Calu3 (cell line): ENCODE data around the gene DSCAML1. TPM values are rescaled to one million over a fixed set of nuclear protein-coding genes. Genes with fewer than 3 reads are reported as not detected.

Experiments
- BruUV-seq: library from RNA; stranded (reverse); fragments of 400-500 nt; replicated peaks from 2 replicates; lab custom pipeline; 2021; lab: Mats Ljungman, UMichigan
- CTCF ChIA-PET: fragments of 300-600 bp; sonication (Branson Sonifier 250); formaldehyde crosslinking; loops from one replicate; lab custom pipeline; 2022; ENCODE audit warnings: antibody characterized with exemption; lab: Charles Lee
- DNase-seq: peaks from one replicate; pipeline ENCODE4 v3.0.0; 2022
- H3K27ac Mint-ChIP-seq: one replicate; pipeline ENCODE4 v1.8.0; 2022; ENCODE audit warnings: mixed read lengths; ENCODE audit not compliant: unreplicated experiment
- H3K27me3 Mint-ChIP-seq: one replicate; pipeline ENCODE4 v1.8.0; 2022; ENCODE audit warnings: mixed read lengths; ENCODE audit not compliant: unreplicated experiment
- H3K36me3 Mint-ChIP-seq: one replicate; pipeline ENCODE4 v1.8.0; 2022; ENCODE audit warnings: mild to moderate bottlenecking, moderate library complexity, mixed read lengths; ENCODE audit not compliant: insufficient read depth, unreplicated experiment
- H3K4me1 Mint-ChIP-seq: one replicate; pipeline ENCODE4 v1.8.0; 2022; ENCODE audit warnings: mild to moderate bottlenecking, low read depth, mixed read lengths; ENCODE audit not compliant: unreplicated experiment
- H3K4me3 Mint-ChIP-seq: one replicate; pipeline ENCODE4 v1.8.0; 2022; ENCODE audit warnings: mild to moderate bottlenecking, low read depth, moderate library complexity, mixed read lengths; ENCODE audit not compliant: unreplicated experiment
- H3K9me3 Mint-ChIP-seq: one replicate; pipeline ENCODE4 v1.8.0; 2022; ENCODE audit warnings: low read depth, mixed read lengths; ENCODE audit not compliant: unreplicated experiment
- CTCF ChIP-seq: fragments of 200-600 bp; IDR thresholded peaks from one replicate; pipeline ENCODE4 v1.8.0; 2022; ENCODE audit warnings: antibody characterized with exemption; ENCODE audit not compliant: unreplicated experiment
- intact Hi-C: fragments of 100-400 bp; cut with micrococcal nuclease; formaldehyde crosslinking; loops from one replicate; pipeline ENCODE4 v1.10.0; 2022; ENCODE audit not compliant: unreplicated experiment
- total RNA-seq: library from RNA; stranded (reverse); gene quantifications from 2 replicates; pipeline ENCODE4 v1.2.3, GENCODE V29; 2022

DSCAML1 gene
- total RNA-seq, 1 experiment from 2014 or later: 0.07 TPM

DNA sequence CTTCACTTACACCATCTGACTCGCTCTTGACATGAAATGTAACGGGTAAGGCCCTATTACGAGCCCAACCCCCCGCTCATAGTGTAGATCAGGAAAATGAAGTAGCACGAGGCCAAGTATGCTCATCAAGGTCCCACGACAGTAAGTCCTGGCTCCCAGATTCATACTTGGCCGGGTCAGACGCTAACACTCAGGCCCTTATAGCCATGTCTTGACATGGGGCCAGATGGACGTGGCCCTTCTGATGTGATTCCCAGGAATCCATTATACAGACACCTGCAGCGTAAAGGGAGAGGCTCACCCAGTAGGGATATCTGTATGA, 294.3 kb downstream of the DSCAML1 start:
- CTCF ChIA-PET: no interaction called here
- Mint-ChIP-seq H3K4me1 (no peaks in the 10 kb centered on the region), H3K9me3 (no peaks in the 10 kb centered on the region), H3K27me3 (peaks cover 70% of the 10 kb centered on the region), H3K36me3 (no peaks in the 10 kb centered on the region), H3K27ac (no peak overlapping the region), H3K4me3 (no peak overlapping the region)
- intact Hi-C loops: no loop called here
- no TSS peak for BruUV-seq
- no peak for TF ChIP-seq CTCF
- DNase-seq: no peak

GRCh38 chr11:117502015-117502778, 294.8 kb downstream of the DSCAML1 start:
- intact Hi-C loops: no loop called here
- no peak for DNase-seq
- Mint-ChIP-seq H3K36me3 (no peaks in the 10 kb centered on the region), H3K4me1 (no peaks in the 10 kb centered on the region), H3K27me3 (peaks cover 66% of the 10 kb centered on the region), H3K4me3 (no peak overlapping the region), H3K9me3 (no peaks in the 10 kb centered on the region), H3K27ac (no peak overlapping the region)
- no peak for TF ChIP-seq CTCF
- CTCF ChIA-PET: no interaction called here
- no TSS peak for BruUV-seq

- no TSS peak for BruUV-seq
- Mint-ChIP-seq H3K36me3 (no peaks in the 10 kb centered on the region), H3K27me3 (peaks cover 69% of the 10 kb centered on the region), H3K27ac (no peak overlapping the region), H3K9me3 (no peaks in the 10 kb centered on the region), H3K4me3 (no peak overlapping the region), H3K4me1 (no peaks in the 10 kb centered on the region)
- no peak for TF ChIP-seq CTCF
- CTCF ChIA-PET: no interaction called here
- intact Hi-C loops: no loop called here
- DNase-seq: no peak
Observed at GRCh38 chr11:117501237-117501898, 295.6 kb downstream of the DSCAML1 start.

DNA sequence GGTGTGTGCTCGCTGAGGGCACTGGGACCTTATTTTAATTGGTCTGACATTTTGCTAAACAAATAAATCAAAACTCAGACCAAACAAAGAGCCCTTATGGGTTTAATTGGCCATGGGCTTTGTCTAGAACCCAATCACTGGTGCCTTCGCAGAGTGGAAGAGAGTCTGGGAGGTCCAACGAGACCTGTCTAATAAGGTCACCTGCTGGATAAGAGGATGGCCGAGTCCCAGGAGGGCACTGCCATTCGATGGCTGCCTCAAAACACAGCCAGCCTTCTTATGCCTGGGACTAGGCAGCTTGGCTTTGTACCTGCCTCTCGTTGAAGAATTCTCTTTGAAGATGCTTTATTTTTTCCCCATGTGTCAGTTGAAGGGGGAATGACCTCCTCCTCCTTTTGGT, 298.2 kb downstream of the DSCAML1 start:
- DNase-seq: no peak
- H3K4me1 Mint-ChIP-seq: no peaks in the 10 kb centered on the region
- H3K27ac Mint-ChIP-seq: no peak overlapping the region
- CTCF ChIA-PET: no interaction called here
- H3K36me3 Mint-ChIP-seq: no peaks in the 10 kb centered on the region
- peaks cover 76% of the 10 kb centered on the region for H3K27me3 Mint-ChIP-seq
- intact Hi-C loops: no loop called here
- H3K9me3 Mint-ChIP-seq: no peaks in the 10 kb centered on the region
- BruUV-seq: no TSS peak
- H3K4me3 Mint-ChIP-seq: no peak overlapping the region
- TF ChIP-seq CTCF: no peak
